Ovary (tissue), 9 donors: ENCODE measurements around the gene THSD7A. TPM values are rescaled to one million over a fixed set of nuclear protein-coding genes. Genes with fewer than 3 reads are reported as not detected.

Experiments
- DNase-seq, 5 donors: peaks; one replicate each; pipeline ENCODE4 v3.0.0-alpha.2; 2019 to 2020
- H3K27ac ChIP-seq, 2 donors: fragments of 200-600 bp; one replicate each; pipeline versions ENCODE4 v1.5.1 to v1.8.0; 2019 to 2022
- H3K27me3 ChIP-seq: fragments of 200-600 bp; one replicate; pipeline ENCODE4 v1.8.0; 2022
- H3K36me3 ChIP-seq: fragments of 200-600 bp; sonication (generic); one replicate; pipeline ENCODE4 v1.5.1; 2019
- H3K4me1 ChIP-seq: one replicate; pipeline ENCODE4 v1.8.1; 2013; ENCODE audit warnings: mild to moderate bottlenecking, moderate library complexity; ENCODE audit not compliant: insufficient read depth
- H3K4me3 ChIP-seq: fragments of 200-600 bp; sonication (generic); one replicate; pipeline ENCODE4 v1.5.1; 2017
- H3K9me3 ChIP-seq, 2 donors: fragments of 200-600 bp in 1 of 2; sonication (generic) in 1 of 2; one replicate each; pipeline versions ENCODE4 v1.5.1 to v1.8.1; 2013 to 2019; ENCODE audit warnings: mild to moderate bottlenecking in 1 of 2, moderate library complexity in 1 of 2
- CTCF ChIP-seq, 3 donors: fragments of 450-650 bp in 2 of 3; fragments of 200-600 bp in 1 of 3; IDR thresholded peaks; one replicate each; pipeline versions ENCODE4 v1.5.1 to v1.8.0; 2016 to 2022; ENCODE audit warnings: antibody characterized with exemption in 3 of 3, mild to moderate bottlenecking in 1 of 3
- EP300 ChIP-seq: sonication (generic); formaldehyde crosslinking; IDR thresholded peaks from one replicate; pipeline ENCODE4 v1.6.1; 2017; ENCODE audit warnings: antibody characterized with exemption
- POLR2A ChIP-seq: fragments of 450-650 bp; IDR thresholded peaks from one replicate; pipeline ENCODE4 v1.6.1; 2017; ENCODE audit warnings: antibody characterized with exemption, mild to moderate bottlenecking, moderate library complexity
- WGBS, 3 donors: extraction: QIAGEN DNeasy Blood & Tissue Kit in 1 of 3; methylation state at CpG; one replicate each; pipeline versions ENCODE4 v1.1.5 to v1.1.7; 2013 to 2017; 5-methylcytosine and 5-hydroxymethylcytosine counted together
- intact Hi-C, 4 donors: fragments of 100-400 bp; cut with DNase I; formaldehyde crosslinking; loops; one replicate each; pipeline versions ENCODE4 v1.11.0 to v1.15.1; 2022 to 2023
- polyA plus RNA-seq, 2 donors: library from polyadenylated mRNA; stranded (reverse); fragments of 200-250 nt in 1 of 2; fragments of 350-450 nt in 1 of 2; fragmentation: Illumina TruSeq in 1 of 2; extraction: RNeasy Lipid Tissue Mini Kit (QIAGEN cat#74804) in 1 of 2; gene quantifications; one replicate each; pipeline ENCODE4 v1.2.3, GENCODE V29; 2013 to 2014
- total RNA-seq, 7 donors: library from RNA; depleted of rRNA in 2 of 7; stranded (reverse); fragments of >200 nt in 2 of 7; fragmentation: NEBNext Ultra II Directional in 3 of 7; extraction: Animal tissue kit (Norgen Biotek cat#: 25700) in 3 of 7; gene quantifications; one replicate each; pipeline versions ENCODE4 v1.1.0 to v1.2.4, GENCODE V29; 2016 to 2023
- donor health status: DM: no; HTN: no; CAD: no; lungs with moderate emphysema.
- donor health status: DM: no; HTN: no; CAD: no.
- donor health status: Bipolar disorder and iron deficiency.
- donor health status: DM: yes; HTN: yes; CAD: no.
- donor health status: DM: no; HTN: no; CAD: no.
- donor health status: DM: yes; HTN: yes; CAD: no.

The THSD7A gene
- total and polyA plus RNA-seq, 9 donors, result 1.8 to 12.1 (median 3.6) TPM

- TF ChIP-seq CTCF (IDR thresholded peaks at IDR 0.05) (no peak), EP300 (no peak), POLR2A (no peak)
- no peak overlapping the region for H3K4me3 ChIP-seq
- no peaks in the 10 kb centered on the region for H3K4me1 ChIP-seq
- no peaks in the 10 kb centered on the region for H3K9me3 ChIP-seq
- H3K36me3 ChIP-seq, result no peaks in the 10 kb centered on the region
- WGBS, 3 donors, result 92 to 94% (median 94%) methylated on average over 6 of the region's 6 CpGs
- H3K27me3 ChIP-seq, result no peaks in the 10 kb centered on the region
- no peak overlapping the region for H3K27ac ChIP-seq
- intact Hi-C loops, result no loop called here
- DNase-seq, result no peak
Measured at GRCh38 chr7:11428877-11429581, 403.0 kb downstream of the THSD7A start.

- TF ChIP-seq POLR2A (no peak), CTCF (IDR thresholded peaks at IDR 0.05) (peak in 2 of 3 donors; percentile 32 to 35), EP300 (no peak)
- intact Hi-C loops, result no loop called here
Measured at GRCh38 chr7:11427686-11428273, 404.2 kb downstream of the THSD7A start.

GRCh38 chr7:11424006-11424405 lies 408.0 kb downstream of the THSD7A start:
- 91 to 94% (median 92%) methylated on average over 2 of the region's 2 CpGs for WGBS, 3 donors
- no peak for DNase-seq
- Histone ChIP-seq H3K36me3 (no peaks in the 10 kb centered on the region), H3K9me3 (no peaks in the 10 kb centered on the region), H3K4me1 (no peaks in the 10 kb centered on the region), H3K27me3 (no peaks in the 10 kb centered on the region), H3K4me3 (no peak overlapping the region), H3K27ac (no peak overlapping the region)
- TF ChIP-seq POLR2A (no peak), CTCF (IDR thresholded peaks at IDR 0.05) (no peak), EP300 (no peak)
- intact Hi-C loops, result no loop called here

More at GRCh38 chr7:11427686-11428273, 404.2 kb downstream of the THSD7A start:
- no peaks in the 10 kb centered on the region for H3K36me3 ChIP-seq
- WGBS, 3 donors, result 0% methylated on average over 1 of the region's 1 CpG
- H3K27ac ChIP-seq, result no peak overlapping the region
- no peak overlapping the region for H3K4me3 ChIP-seq
- no peaks in the 10 kb centered on the region for H3K9me3 ChIP-seq
- no peaks in the 10 kb centered on the region for H3K4me1 ChIP-seq
- no peaks in the 10 kb centered on the region for H3K27me3 ChIP-seq
- no peak for DNase-seq

- Histone ChIP-seq H3K4me1 (no peaks in the 10 kb centered on the region), H3K27me3 (no peaks in the 10 kb centered on the region), H3K4me3 (no peak overlapping the region), H3K36me3 (no peaks in the 10 kb centered on the region), H3K27ac (no peak overlapping the region), H3K9me3 (no peaks in the 10 kb centered on the region)
- no peak for TF ChIP-seq POLR2A
- TF ChIP-seq EP300, result no peak
- TF ChIP-seq CTCF (IDR thresholded peaks at IDR 0.05), result no peak
- 56 to 72% (median 69%) methylated on average over 1 of the region's 1 CpG for WGBS, 3 donors
- DNase-seq, result no peak
- intact Hi-C loops, result no loop called here
Measured at GRCh38 chr7:11420049-11420448, 411.9 kb downstream of the THSD7A start.
